K562 (cell line): Measurements from ENCODE around the gene CREM. TPM values are rescaled to one million over a fixed set of nuclear protein-coding genes. Genes with fewer than 3 reads are reported as not detected.

Experiments used
- BRF1 ChIP-seq: IDR thresholded peaks from 3 replicates; pipeline ENCODE4 v1.6.1; 2011; ENCODE audit warnings: borderline replicate concordance, mild to moderate bottlenecking; ENCODE audit not compliant: insufficient read length; ENCODE audit errors: extremely low read depth
- HMG20B ChIP-seq: fragments of 250-450 bp; sonication (Bioruptor Pico); IDR thresholded peaks from 2 replicates; pipeline ENCODE4 v1.5.0; 2021; ENCODE audit warnings: mild to moderate bottlenecking
- KLF6 ChIP-seq: fragments of 250-450 bp; sonication (Bioruptor Pico); IDR thresholded peaks from 2 replicates; pipeline ENCODE4 v1.4.0; 2020; ENCODE audit warnings: mild to moderate bottlenecking, moderate library complexity, borderline replicate concordance
- RBM15 ChIP-seq: fragments of 200-400 bp; formaldehyde crosslinking; IDR thresholded peaks from 2 replicates; pipeline ENCODE4 v1.6.1; 2018; ENCODE audit warnings: mild to moderate bottlenecking, low read length, moderate library complexity; ENCODE audit not compliant: insufficient read depth
- SNAPC5 ChIP-seq: fragments of 250-450 bp; sonication (Bioruptor Pico); IDR thresholded peaks from 2 replicates; pipeline ENCODE4 v1.8.0; 2021; ENCODE audit warnings: moderate library complexity, mild to moderate bottlenecking, inconsistent platforms
- THAP12 ChIP-seq: fragments of 250-450 bp; sonication (Bioruptor Pico); IDR thresholded peaks from 2 replicates; pipeline ENCODE4 v1.9.0; 2021; ENCODE audit warnings: mild to moderate bottlenecking, inconsistent platforms
- ZFX ChIP-seq: sonication (generic); formaldehyde crosslinking; IDR thresholded peaks from 2 replicates; pipeline ENCODE4 v1.8.0; 2022; ENCODE audit warnings: mild to moderate bottlenecking, missing genetic modification reagents, moderate library complexity
- polyA plus RNA-seq, 8 experiments: library from polyadenylated mRNA; depleted of rRNA in 4 of 8; stranded (reverse) in 5 of 8; unstranded in 3 of 8; fragments of >200 nt; fragmentation: Nextera tagmentation in 2 of 8; fragmentation: Illumina TruSeq in 1 of 8; extraction: Ambion mirVana in 2 of 8; extraction: Trizol in 1 of 8; gene quantifications; 2 replicates each; pipeline versions ENCODE4 v1.2.1 to v1.2.3, GENCODE V29; 2011 to 2014; ENCODE audit warnings: inconsistent platforms in 1 of 8, missing spikeins in 1 of 8
- total RNA-seq, 7 experiments: library from RNA; depleted of rRNA in 6 of 7; stranded (reverse); fragments of >200 nt in 6 of 7; fragmentation: Illumina TruSeq in 2 of 7; extraction: Trizol in 2 of 7; gene quantifications; 2 replicates each; pipeline versions ENCODE4 v1.2.1 to v1.2.3, GENCODE V29; 2011 to 2021; ENCODE audit warnings: low replicate concordance in 1 of 7
- TF ChIP-seq, protein P1 (sequence below), 2 experiments: fragments of 450-650 bp in 1 of 2; sonication (generic) in 1 of 2; formaldehyde crosslinking in 1 of 2; IDR thresholded peaks in 1 of 2; conservative IDR thresholded peaks in 1 of 2; 2 replicates each; pipeline versions ENCODE4 v1.6.1 to v1.8.1; 2016 to 2023; ENCODE audit warnings: mild to moderate bottlenecking in 2 of 2, moderate library complexity in 2 of 2, inconsistent platforms in 1 of 2, missing genetic modification reagents in 1 of 2
- TF ChIP-seq, protein P2 (sequence below): sonication (generic); formaldehyde crosslinking; IDR thresholded peaks from 2 replicates; pipeline ENCODE4 v1.8.1; 2022; ENCODE audit warnings: missing genetic modification reagents
- TF ChIP-seq, protein P3 (sequence below): fragments of 250-450 bp; sonication (Bioruptor Pico); IDR thresholded peaks from 2 replicates; pipeline ENCODE4 v1.4.0; 2020; ENCODE audit warnings: mild to moderate bottlenecking, moderate library complexity, borderline replicate concordance
- TF ChIP-seq, protein P4 (sequence below): fragments of 250-450 bp; sonication (Bioruptor Pico); IDR thresholded peaks from 2 replicates; pipeline ENCODE4 v1.5.1; 2021; ENCODE audit warnings: mild to moderate bottlenecking
- TF ChIP-seq, protein P5 (sequence below): fragments of 450-650 bp; conservative IDR thresholded peaks from 2 replicates; pipeline ENCODE4 v1.6.1; 2016; ENCODE audit warnings: missing genetic modification characterization, low read depth, mild to moderate bottlenecking, missing compliant biosample characterization, moderate library complexity
- TF ChIP-seq, protein P6 (sequence below): IDR thresholded peaks from 3 replicates; pipeline ENCODE4 v1.6.1; 2011; ENCODE audit warnings: borderline replicate concordance, mild to moderate bottlenecking; ENCODE audit not compliant: insufficient read length, insufficient read depth

The CREM gene
- total and polyA plus RNA-seq, 9 of the 15 experiments (the other 6 are each of a cell fraction or from before 2014, with no cell fraction given), result 39.1 to 70.2 (median 48.3) TPM

DNA sequence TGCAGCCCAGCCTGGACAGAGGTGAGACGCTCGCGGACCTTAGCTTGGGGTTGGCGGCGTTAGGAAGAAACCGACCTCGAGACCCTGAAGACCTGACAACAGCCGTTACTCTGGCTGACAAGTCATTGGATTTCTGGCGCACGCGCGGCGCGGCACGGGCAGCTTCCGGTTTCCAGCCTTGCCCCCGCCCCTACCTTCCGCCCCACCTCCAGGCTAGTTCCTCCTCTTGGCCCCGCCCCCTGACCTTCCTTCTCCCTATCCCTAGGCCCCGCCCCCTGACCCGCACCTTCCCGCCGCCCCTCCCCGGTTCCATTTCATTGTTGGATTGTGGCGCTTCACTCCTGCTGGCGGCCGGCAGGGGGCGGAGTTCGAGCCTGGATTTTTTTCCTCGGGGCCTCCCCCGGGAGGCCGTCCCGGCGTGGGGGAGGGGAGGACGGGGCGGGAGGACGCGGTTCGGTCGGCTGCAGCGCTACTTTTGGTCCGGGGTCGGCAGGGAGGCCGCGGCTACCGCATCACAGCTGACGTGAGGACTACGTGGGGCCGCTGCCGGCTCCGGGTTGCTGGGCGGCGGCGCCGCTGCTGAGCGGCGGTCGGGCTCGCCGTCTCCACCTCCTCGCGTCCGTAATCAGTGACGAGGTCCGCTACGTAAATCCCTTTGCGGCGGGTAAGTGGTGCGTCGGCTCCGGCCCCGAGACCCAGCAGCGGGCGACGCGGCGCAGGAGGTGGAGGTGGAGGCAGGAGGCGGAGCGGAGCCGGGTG is at the start of gene CREM (continued):
- TF ChIP-seq THAP12 (CRISPR knock-in tag) (peak; percentile 94), BRF1 (no peak), KLF6 (CRISPR knock-in tag) (no peak), SNAPC5 (CRISPR knock-in tag) (no peak), RBM15 (no peak), ZFX (CRISPR knock-in tag) (peak; percentile 81), HMG20B (no peak)
- TF ChIP-seq, protein P1, sequence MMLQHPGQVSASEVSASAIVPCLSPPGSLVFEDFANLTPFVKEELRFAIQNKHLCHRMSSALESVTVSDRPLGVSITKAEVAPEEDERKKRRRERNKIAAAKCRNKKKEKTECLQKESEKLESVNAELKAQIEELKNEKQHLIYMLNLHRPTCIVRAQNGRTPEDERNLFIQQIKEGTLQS (IDR thresholded peaks at IDR 0.05), result no peak
- TF ChIP-seq, protein P1 (CRISPR knock-in tag; conservative IDR thresholded peaks at IDR 0.05), result no peak; the same call in 1 of the 2 replicates
- TF ChIP-seq, protein P2, sequence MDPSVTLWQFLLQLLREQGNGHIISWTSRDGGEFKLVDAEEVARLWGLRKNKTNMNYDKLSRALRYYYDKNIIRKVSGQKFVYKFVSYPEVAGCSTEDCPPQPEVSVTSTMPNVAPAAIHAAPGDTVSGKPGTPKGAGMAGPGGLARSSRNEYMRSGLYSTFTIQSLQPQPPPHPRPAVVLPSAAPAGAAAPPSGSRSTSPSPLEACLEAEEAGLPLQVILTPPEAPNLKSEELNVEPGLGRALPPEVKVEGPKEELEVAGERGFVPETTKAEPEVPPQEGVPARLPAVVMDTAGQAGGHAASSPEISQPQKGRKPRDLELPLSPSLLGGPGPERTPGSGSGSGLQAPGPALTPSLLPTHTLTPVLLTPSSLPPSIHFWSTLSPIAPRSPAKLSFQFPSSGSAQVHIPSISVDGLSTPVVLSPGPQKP (CRISPR knock-in tag), result no peak
- TF ChIP-seq, protein P3, sequence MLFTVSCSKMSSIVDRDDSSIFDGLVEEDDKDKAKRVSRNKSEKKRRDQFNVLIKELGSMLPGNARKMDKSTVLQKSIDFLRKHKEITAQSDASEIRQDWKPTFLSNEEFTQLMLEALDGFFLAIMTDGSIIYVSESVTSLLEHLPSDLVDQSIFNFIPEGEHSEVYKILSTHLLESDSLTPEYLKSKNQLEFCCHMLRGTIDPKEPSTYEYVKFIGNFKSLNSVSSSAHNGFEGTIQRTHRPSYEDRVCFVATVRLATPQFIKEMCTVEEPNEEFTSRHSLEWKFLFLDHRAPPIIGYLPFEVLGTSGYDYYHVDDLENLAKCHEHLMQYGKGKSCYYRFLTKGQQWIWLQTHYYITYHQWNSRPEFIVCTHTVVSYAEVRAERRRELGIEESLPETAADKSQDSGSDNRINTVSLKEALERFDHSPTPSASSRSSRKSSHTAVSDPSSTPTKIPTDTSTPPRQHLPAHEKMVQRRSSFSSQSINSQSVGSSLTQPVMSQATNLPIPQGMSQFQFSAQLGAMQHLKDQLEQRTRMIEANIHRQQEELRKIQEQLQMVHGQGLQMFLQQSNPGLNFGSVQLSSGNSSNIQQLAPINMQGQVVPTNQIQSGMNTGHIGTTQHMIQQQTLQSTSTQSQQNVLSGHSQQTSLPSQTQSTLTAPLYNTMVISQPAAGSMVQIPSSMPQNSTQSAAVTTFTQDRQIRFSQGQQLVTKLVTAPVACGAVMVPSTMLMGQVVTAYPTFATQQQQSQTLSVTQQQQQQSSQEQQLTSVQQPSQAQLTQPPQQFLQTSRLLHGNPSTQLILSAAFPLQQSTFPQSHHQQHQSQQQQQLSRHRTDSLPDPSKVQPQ (CRISPR knock-in tag), result no peak
- TF ChIP-seq, protein P4, sequence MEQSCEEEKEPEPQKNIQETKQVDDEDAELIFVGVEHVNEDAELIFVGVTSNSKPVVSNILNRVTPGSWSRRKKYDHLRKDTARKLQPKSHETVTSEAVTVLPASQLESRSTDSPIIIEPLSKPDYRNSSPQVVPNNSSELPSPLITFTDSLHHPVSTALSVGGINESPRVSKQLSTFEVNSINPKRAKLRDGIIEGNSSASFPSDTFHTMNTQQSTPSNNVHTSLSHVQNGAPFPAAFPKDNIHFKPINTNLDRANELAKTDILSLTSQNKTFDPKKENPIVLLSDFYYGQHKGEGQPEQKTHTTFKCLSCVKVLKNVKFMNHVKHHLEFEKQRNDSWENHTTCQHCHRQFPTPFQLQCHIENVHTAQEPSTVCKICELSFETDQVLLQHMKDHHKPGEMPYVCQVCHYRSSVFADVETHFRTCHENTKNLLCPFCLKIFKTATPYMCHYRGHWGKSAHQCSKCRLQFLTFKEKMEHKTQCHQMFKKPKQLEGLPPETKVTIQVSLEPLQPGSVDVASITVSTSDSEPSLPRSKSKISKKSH (CRISPR knock-in tag), result no peak
- TF ChIP-seq, protein P5, sequence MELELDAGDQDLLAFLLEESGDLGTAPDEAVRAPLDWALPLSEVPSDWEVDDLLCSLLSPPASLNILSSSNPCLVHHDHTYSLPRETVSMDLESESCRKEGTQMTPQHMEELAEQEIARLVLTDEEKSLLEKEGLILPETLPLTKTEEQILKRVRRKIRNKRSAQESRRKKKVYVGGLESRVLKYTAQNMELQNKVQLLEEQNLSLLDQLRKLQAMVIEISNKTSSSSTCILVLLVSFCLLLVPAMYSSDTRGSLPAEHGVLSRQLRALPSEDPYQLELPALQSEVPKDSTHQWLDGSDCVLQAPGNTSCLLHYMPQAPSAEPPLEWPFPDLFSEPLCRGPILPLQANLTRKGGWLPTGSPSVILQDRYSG (tag), result no peak
- TF ChIP-seq, protein P6, sequence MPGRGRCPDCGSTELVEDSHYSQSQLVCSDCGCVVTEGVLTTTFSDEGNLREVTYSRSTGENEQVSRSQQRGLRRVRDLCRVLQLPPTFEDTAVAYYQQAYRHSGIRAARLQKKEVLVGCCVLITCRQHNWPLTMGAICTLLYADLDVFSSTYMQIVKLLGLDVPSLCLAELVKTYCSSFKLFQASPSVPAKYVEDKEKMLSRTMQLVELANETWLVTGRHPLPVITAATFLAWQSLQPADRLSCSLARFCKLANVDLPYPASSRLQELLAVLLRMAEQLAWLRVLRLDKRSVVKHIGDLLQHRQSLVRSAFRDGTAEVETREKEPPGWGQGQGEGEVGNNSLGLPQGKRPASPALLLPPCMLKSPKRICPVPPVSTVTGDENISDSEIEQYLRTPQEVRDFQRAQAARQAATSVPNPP, result no peak
